ENCODE results near the gene CD2AP. TPM values are rescaled to one million over a fixed set of nuclear protein-coding genes. Genes with fewer than 3 reads are reported as not detected.
A peak's percentile ranks its signal among the peaks of the same experiment; 100 is the strongest.

The CD2AP gene
- total RNA-seq, 1 experiment from 2014 or later: 20.6 TPM

DNA sequence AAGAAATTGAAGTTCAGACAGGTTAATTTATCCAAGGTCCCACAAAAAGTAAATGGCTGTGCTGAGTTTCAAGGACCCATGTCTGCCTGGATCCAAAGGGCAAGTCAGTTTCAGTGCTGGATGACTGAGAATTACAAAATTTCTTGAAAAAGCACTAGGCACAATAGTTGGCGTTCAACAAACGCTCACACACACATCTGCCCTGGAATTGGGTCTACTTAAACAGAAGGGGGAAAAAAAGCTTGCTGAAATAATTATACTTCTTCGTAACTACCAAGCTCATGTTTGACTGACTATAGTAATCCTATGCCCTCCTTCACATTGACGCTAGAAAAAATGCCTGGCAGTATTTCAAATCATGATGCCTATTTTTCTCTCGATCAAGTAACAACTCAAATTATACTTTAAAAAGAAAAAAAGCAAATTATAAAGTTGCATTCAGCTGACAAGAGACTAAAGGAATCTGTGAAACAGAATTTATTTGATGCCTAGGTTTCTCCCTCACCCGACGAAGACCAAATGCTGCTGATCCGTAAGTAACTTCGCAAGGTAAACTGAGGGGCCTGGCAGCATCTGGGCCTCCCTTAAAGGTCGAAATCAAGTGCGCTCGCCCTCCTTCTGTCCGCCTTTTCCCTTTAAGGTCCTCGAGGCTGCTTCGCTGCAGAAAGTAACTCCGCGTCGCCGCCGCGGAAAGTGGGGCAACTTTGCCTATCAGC lies 650 bp upstream of the CD2AP start:
- Histone ChIP-seq H3K36me3 (ENCODE audit: insufficient read depth, low read length, poor library complexity, severe bottlenecking) (no peaks in the 10 kb centered on the region), H3K4me3 (ENCODE audit: low read depth, low read length, poor library complexity, severe bottlenecking) (peak overlapping the region; percentile 92), H3K4me1 (ENCODE audit: insufficient read depth, low read length, poor library complexity, severe bottlenecking) (peaks cover 12% of the 10 kb centered on the region), H3K27me3 (replicated peaks; ENCODE audit: insufficient read depth, low read depth, low read length, poor library complexity) (no peaks in the 10 kb centered on the region), H3K9me3 (ENCODE audit: low read depth, low read length, poor library complexity, severe bottlenecking) (no peaks in the 10 kb centered on the region), H3K27ac (ENCODE audit: low read depth, low read length, poor library complexity, severe bottlenecking) (peak overlapping the region; percentile 90)
- ChIA-PET POLR2A (ENCODE audit: low non-redundant PET) (interaction anchor here (0.5 kb wide), 2 partner anchors 52 to 84 kb away, joined by 3 to 4 read pairs; no protein-coding TSS in a partner anchor), CTCF (no interaction called here)
- DNase-seq (ENCODE audit: low spot score): no peak
- BruUV-seq (replicated peaks): TSS peak; percentile 86
- TF ChIP-seq EZH2 (IDR thresholded peaks at IDR 0.05; ENCODE audit: borderline replicate concordance, low read depth, low read length, poor library complexity, severe bottlenecking): no peak
- TF ChIP-seq, protein P1, sequence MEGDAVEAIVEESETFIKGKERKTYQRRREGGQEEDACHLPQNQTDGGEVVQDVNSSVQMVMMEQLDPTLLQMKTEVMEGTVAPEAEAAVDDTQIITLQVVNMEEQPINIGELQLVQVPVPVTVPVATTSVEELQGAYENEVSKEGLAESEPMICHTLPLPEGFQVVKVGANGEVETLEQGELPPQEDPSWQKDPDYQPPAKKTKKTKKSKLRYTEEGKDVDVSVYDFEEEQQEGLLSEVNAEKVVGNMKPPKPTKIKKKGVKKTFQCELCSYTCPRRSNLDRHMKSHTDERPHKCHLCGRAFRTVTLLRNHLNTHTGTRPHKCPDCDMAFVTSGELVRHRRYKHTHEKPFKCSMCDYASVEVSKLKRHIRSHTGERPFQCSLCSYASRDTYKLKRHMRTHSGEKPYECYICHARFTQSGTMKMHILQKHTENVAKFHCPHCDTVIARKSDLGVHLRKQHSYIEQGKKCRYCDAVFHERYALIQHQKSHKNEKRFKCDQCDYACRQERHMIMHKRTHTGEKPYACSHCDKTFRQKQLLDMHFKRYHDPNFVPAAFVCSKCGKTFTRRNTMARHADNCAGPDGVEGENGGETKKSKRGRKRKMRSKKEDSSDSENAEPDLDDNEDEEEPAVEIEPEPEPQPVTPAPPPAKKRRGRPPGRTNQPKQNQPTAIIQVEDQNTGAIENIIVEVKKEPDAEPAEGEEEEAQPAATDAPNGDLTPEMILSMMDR (conservative IDR thresholded peaks at IDR 0.05; ENCODE audit: low read depth, low read length): no peak
- intact Hi-C loops (cut with micrococcal nuclease; ENCODE audit: unreplicated experiment): no loop called here

DNA sequence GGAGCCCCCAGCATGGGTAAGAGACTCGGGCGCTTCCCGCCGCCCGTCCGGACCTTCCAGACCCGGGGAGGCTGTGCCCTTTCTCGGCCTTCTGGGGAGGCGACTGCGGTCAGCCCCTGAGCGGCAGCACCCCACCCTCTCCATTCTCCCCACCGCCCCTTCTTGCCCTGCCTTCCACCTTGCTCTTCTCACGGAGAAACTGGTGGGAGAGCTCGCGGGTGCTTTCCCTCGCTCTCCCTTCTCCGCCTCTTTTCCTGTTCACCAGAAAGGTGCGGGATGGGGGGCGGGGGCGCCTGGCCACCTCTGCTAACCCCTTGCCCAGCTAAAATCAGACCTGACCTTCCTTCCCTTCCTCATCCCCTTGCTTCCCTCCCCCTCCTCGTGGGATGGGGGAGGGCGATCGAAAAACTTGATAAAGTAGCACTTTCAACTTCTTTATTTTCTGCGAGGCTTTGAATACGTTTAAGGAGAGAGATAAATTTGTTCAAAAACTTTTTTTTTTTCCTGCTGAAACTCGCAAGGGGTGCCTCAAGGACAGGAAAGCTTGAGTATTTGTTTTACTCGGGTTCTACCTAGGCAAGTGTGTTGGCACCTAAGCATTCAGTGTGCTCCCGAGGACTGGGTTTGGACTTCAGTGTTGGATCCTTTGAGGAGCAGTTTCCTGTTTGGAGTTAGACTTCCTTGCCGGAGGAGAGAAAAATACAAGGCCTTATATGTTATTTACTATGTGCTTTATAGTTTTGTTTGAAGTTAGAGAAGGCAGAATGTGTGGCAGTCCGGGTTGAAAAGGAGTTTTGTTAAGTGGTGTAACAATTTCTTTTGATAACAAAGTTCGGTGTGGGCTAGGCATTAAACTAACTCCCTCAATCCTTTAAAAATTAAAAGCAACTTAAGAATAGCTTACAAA lies 897 bp downstream of the CD2AP start:
- ChIA-PET POLR2A (ENCODE audit: low non-redundant PET) (interaction anchor here (0.7 kb wide), 1 partner anchor 28 kb away, joined by 5 read pairs; no protein-coding TSS in a partner anchor), CTCF (no interaction called here)
- Histone ChIP-seq H3K4me3 (ENCODE audit: low read depth, low read length, poor library complexity, severe bottlenecking) (peak overlapping the region; percentile 92), H3K9me3 (ENCODE audit: low read depth, low read length, poor library complexity, severe bottlenecking) (no peaks in the 10 kb centered on the region), H3K36me3 (ENCODE audit: insufficient read depth, low read length, poor library complexity, severe bottlenecking) (no peaks in the 10 kb centered on the region), H3K4me1 (ENCODE audit: insufficient read depth, low read length, poor library complexity, severe bottlenecking) (peaks cover 12% of the 10 kb centered on the region), H3K27ac (ENCODE audit: low read depth, low read length, poor library complexity, severe bottlenecking) (peak overlapping the region; percentile 90), H3K27me3 (replicated peaks; ENCODE audit: insufficient read depth, low read depth, low read length, poor library complexity) (no peaks in the 10 kb centered on the region)
- no peak for TF ChIP-seq EZH2 (IDR thresholded peaks at IDR 0.05; ENCODE audit: borderline replicate concordance, low read depth, low read length, poor library complexity, severe bottlenecking)
- TF ChIP-seq, protein P1 (conservative IDR thresholded peaks at IDR 0.05; ENCODE audit: low read depth, low read length): no peak
- intact Hi-C loops (cut with micrococcal nuclease; ENCODE audit: unreplicated experiment): no loop called here
- TSS peak; percentile 52 for BruUV-seq (replicated peaks)
- peak; percentile 39 for DNase-seq (ENCODE audit: low spot score)

DNA sequence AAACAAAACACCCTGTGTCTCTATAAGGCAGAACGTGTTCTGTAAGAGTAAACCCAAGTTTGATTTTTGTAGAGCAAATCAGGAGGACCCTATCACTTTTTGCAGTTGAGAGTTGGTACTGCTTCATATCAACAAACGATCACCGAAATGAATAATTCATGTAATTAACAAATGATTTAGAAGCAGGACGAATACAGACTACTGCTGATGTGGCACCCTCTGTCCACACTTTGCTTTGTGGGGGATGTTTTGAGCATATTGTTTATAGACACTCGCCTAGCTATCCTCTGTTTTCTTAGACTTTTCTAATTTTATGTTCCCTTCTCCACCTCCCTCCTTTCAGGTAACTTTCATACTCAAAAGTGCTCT lies 1.5 kb downstream of the CD2AP start:
- DNase-seq (ENCODE audit: low spot score): peak; percentile 14
- CTCF ChIA-PET: no interaction called here

More for the DNA sequence above, 1.5 kb downstream of the CD2AP start:
- no TSS peak for BruUV-seq (replicated peaks)
- intact Hi-C loops (cut with micrococcal nuclease; ENCODE audit: unreplicated experiment): no loop called here
- H3K27me3 ChIP-seq (replicated peaks; ENCODE audit: insufficient read depth, low read depth, low read length, poor library complexity): no peaks in the 10 kb centered on the region
- no peaks in the 10 kb centered on the region for H3K9me3 ChIP-seq (ENCODE audit: low read depth, low read length, poor library complexity, severe bottlenecking)
- peaks cover 12% of the 10 kb centered on the region for H3K4me1 ChIP-seq (ENCODE audit: insufficient read depth, low read length, poor library complexity, severe bottlenecking)
- no peak for TF ChIP-seq EZH2 (IDR thresholded peaks at IDR 0.05; ENCODE audit: borderline replicate concordance, low read depth, low read length, poor library complexity, severe bottlenecking)
- TF ChIP-seq, protein P1 (conservative IDR thresholded peaks at IDR 0.05; ENCODE audit: low read depth, low read length): no peak
- peak overlapping the region; percentile 90 for H3K27ac ChIP-seq (ENCODE audit: low read depth, low read length, poor library complexity, severe bottlenecking)
- no peaks in the 10 kb centered on the region for H3K36me3 ChIP-seq (ENCODE audit: insufficient read depth, low read length, poor library complexity, severe bottlenecking)
- POLR2A ChIA-PET (ENCODE audit: low non-redundant PET): no interaction called here
- peak overlapping the region; percentile 92 for H3K4me3 ChIP-seq (ENCODE audit: low read depth, low read length, poor library complexity, severe bottlenecking)

Measured in A673 (cell line).